Stimulated activated memory B cell treated with anti-CD40 and anti-IgM and Interleukin-4, amounts not matched to agents 10 μg/mL and 1 μg/mL and 100 μg/mL, for 72 hours (primary cell): ENCODE results near the gene RFX2.

ENCODE experiments used
- ATAC-seq: fragments of 150-1000 bp; cut with Tn5 transposase; 2 replicates; pipeline ENCODE4 v1.10.0; 2021
- H3K27ac Mint-ChIP-seq: one replicate; pipeline ENCODE4 v1.8.0; 2022; ENCODE audit warnings: mild to moderate bottlenecking, mixed read lengths
- H3K27me3 Mint-ChIP-seq: one replicate; pipeline ENCODE4 v1.8.0; 2022; ENCODE audit warnings: mixed read lengths
- H3K36me3 Mint-ChIP-seq: one replicate; pipeline ENCODE4 v1.8.0; 2022; ENCODE audit warnings: mixed read lengths
- H3K4me1 Mint-ChIP-seq: one replicate; pipeline ENCODE4 v1.8.0; 2022; ENCODE audit warnings: mixed read lengths
- H3K4me3 Mint-ChIP-seq: one replicate; pipeline ENCODE4 v1.8.0; 2022; ENCODE audit warnings: mild to moderate bottlenecking, moderate library complexity, mixed read lengths
- H3K9me3 Mint-ChIP-seq: one replicate; pipeline ENCODE4 v1.8.0; 2022; ENCODE audit warnings: mixed read lengths

The RFX2 gene

DNA sequence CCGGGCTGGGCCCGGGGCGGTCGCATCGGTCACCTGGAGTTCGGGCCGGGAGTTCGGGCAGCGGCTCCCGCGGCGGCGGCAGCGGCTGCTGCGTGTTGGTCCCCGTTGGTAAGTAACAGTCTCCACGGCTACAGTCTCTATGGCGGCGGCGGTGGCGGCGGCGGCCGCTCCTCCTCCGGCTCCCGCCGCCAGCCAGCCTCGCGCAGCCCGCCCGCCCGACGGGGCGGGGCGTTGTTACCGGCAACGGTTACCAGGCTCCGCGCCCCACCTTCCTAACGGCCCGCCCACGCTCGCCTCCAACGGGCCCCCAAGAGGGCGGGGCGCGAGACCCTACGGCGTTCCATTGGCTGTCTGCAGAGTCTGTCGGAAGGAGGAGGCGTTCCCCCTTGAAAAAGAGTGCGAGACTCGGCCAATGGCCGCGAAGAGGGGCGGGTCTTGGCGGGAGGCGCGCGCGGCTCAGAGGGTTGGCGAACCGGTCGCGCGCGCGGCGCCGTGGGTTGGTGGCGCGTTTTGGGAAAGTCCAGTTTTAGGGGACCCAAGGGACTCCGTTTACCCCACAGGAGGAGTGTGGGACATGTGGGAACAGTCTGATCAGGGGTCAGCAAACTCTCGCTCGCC lies at the start of gene RFX2:
TSS of gene RFX2 (minus strand) at position 141 of the 618 bp plus-strand sequence. CDS start 63,004 bp downstream, outside the sequence.
- H3K4me3 Mint-ChIP-seq: peak within 1 kb of the TSS; percentile 89
- peak within 1 kb of the TSS; percentile 70 for H3K27ac Mint-ChIP-seq
- ATAC-seq: peak; percentile 99
- no peaks in the 10 kb centered on the region for H3K9me3 Mint-ChIP-seq
- peaks cover 20% of the 10 kb centered on the region for H3K4me1 Mint-ChIP-seq
- no peaks in the 10 kb centered on the region for H3K36me3 Mint-ChIP-seq
- H3K27me3 Mint-ChIP-seq: peaks cover 30% of the 10 kb centered on the region

DNA sequence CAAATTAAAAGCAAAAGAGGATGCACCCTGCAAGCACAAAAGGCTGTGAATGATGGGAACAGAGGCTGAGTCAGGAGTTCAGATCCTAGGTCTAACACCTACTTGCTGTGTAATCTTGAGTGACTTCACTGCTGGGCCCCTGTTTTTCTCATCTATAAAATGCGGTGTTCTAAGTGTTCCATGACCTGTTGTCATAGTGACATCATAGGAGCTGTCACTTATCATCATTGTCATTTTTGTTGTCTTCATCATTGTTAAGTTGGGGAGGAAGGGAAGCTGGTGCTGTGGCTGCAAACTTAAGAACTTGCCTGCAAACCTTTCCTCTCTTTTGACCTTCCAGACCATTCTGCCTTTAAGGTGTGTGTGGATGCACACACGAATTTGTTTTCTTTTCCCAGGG lies 45.7 kb upstream of the RFX2 start:
- ATAC-seq: no peak
- peaks cover under 1% of the 10 kb centered on the region for H3K4me1 Mint-ChIP-seq
- H3K9me3 Mint-ChIP-seq: peaks cover 8% of the 10 kb centered on the region
- H3K27ac Mint-ChIP-seq: no peak overlapping the region
- no peaks in the 10 kb centered on the region for H3K36me3 Mint-ChIP-seq
- H3K27me3 Mint-ChIP-seq: no peaks in the 10 kb centered on the region
- H3K4me3 Mint-ChIP-seq: no peak overlapping the region

DNA sequence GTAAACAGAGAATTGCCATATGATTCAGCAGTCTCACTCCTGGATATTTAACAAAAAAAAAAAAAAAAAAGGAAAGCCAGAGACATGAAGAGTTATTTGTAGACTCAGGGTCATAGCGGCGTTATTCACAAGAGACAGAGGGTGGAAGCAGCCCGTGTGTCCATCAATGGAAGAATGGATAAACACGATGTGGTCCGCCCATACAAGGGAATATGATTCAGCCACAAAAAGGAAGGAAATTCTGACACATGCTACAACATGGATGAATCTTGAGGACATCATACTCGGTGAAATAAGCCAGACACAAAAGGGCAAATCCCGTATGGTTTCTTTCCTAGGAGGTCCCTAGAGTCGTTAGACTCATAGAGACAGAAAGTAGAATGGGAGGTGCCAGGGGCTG lies 40.0 kb upstream of the RFX2 start:
- Mint-ChIP-seq H3K27ac (no peak overlapping the region), H3K9me3 (peaks cover 7% of the 10 kb centered on the region), H3K27me3 (peaks cover 11% of the 10 kb centered on the region), H3K4me3 (no peak overlapping the region), H3K36me3 (no peaks in the 10 kb centered on the region), H3K4me1 (no peaks in the 10 kb centered on the region)
- ATAC-seq: no peak

DNA sequence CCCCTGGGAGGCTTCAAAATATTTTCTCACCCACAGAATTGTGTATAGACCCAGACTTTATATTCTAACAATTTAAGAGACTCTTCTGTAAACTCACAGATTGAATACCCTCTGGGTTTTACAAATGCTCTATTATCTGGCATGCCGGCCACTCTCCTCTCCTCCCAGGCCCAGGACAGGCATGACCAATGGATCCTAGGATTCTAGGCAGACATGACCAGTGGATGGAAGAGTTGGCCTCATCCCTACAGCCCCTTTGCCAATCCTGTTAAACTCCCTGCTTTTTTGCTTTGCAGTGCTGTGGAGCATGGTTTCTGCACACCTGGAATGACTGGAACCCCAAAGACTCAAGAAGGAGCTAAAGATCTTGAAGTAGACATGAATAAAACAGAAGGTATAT lies 30.9 kb upstream of the RFX2 start:
- H3K4me3 Mint-ChIP-seq: no peak overlapping the region
- ATAC-seq: no peak
- no peak overlapping the region for H3K27ac Mint-ChIP-seq
- no peaks in the 10 kb centered on the region for H3K36me3 Mint-ChIP-seq
- peaks cover 8% of the 10 kb centered on the region for H3K27me3 Mint-ChIP-seq
- no peaks in the 10 kb centered on the region for H3K9me3 Mint-ChIP-seq
- peaks cover 8% of the 10 kb centered on the region for H3K4me1 Mint-ChIP-seq

DNA sequence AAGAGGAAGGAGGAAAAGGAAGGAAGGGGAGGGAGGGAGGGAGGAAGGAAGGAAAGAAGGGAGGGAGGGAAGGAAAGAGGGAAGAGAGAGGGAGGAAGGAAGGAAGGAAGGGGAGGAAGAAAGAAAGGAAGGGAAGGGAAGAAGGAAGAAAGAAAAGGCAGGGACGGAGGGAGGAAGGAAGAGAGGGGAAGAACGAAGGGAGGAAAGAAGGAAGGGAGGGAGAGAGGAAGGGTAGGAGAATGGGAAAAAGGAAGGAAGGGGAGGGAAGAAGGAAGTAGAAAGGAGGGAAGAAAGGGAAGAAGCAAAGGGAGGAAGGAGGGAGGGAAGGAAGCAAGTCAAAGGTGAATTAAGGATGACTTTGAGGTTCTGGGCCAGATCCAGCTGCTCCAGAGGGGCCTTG lies 28.2 kb upstream of the RFX2 start:
- H3K4me1 Mint-ChIP-seq: peaks cover 8% of the 10 kb centered on the region
- H3K4me3 Mint-ChIP-seq: no peak overlapping the region
- no peak overlapping the region for H3K27ac Mint-ChIP-seq
- H3K36me3 Mint-ChIP-seq: no peaks in the 10 kb centered on the region
- peaks cover 8% of the 10 kb centered on the region for H3K27me3 Mint-ChIP-seq
- no peak for ATAC-seq
- no peaks in the 10 kb centered on the region for H3K9me3 Mint-ChIP-seq

DNA sequence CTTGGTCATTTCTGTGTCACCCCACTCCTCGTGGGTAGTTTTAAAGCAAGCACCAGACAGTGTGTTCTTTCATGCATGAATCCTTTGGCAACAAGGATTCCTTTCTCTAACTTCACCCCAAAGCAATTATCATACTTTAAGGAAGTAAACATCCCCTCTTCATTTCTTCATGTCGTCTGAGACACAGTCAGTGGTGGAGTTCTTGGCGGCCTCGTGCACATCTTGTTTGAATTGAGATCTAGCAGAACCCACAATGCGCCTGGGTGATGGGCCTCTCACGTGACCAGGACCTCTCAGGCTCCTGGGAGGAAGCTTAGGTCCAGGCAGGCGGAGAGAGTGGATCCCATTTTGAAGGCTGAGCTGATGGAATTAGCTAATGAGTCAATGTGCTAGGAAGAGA lies 27.8 kb upstream of the RFX2 start:
- Mint-ChIP-seq H3K9me3 (no peaks in the 10 kb centered on the region), H3K36me3 (no peaks in the 10 kb centered on the region), H3K27ac (no peak overlapping the region), H3K4me1 (peaks cover 8% of the 10 kb centered on the region), H3K27me3 (peaks cover 8% of the 10 kb centered on the region), H3K4me3 (no peak overlapping the region)
- ATAC-seq: no peak

DNA sequence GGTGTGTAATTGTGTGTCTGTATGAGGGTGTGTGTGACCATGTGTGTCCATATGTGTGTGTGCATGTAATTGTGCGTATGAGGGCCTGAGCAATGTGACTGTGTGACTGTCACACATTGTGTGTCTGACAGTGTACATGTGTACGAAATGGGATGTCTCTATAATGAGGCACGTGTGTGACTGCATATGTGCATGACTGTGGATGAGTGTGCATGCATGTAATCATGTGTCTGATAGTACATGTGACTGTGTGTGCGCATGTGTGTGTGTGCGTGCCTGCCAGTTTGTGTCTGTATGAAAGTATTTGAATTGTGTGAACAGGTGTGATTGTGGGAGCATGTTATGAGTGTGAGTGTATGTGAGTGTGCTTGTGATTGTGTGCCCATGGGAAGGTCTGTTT lies 22.9 kb upstream of the RFX2 start:
- Mint-ChIP-seq H3K4me3 (no peak overlapping the region), H3K9me3 (no peaks in the 10 kb centered on the region)
- ATAC-seq: no peak

DNA sequence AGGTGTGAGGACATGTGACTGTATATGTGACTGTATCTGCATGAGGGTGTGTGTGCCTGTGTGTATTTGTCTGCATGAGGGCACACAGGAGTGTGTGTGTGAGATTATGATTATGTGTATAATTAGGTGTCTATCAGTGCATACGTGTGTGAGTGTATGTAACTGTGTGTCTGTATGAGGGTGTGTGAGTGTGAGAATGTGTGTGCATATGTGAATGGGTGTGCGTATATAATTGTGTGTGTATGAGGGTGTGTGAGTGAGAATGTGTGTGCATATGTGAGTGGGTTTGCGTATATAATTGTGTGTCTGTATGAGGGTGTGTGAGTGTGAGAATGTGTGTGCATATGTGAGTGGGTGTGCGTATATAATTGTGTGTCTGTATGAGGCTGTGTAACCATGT lies 22.2 kb upstream of the RFX2 start:
- Mint-ChIP-seq H3K4me1 (no peaks in the 10 kb centered on the region), H3K27ac (no peak overlapping the region), H3K4me3 (no peak overlapping the region), H3K36me3 (no peaks in the 10 kb centered on the region), H3K9me3 (no peaks in the 10 kb centered on the region), H3K27me3 (no peaks in the 10 kb centered on the region)
- no peak for ATAC-seq

More for the DNA sequence above, 22.9 kb upstream of the RFX2 start:
- Mint-ChIP-seq H3K27ac (no peak overlapping the region), H3K27me3 (no peaks in the 10 kb centered on the region), H3K4me1 (peaks cover 4% of the 10 kb centered on the region), H3K36me3 (no peaks in the 10 kb centered on the region)

DNA sequence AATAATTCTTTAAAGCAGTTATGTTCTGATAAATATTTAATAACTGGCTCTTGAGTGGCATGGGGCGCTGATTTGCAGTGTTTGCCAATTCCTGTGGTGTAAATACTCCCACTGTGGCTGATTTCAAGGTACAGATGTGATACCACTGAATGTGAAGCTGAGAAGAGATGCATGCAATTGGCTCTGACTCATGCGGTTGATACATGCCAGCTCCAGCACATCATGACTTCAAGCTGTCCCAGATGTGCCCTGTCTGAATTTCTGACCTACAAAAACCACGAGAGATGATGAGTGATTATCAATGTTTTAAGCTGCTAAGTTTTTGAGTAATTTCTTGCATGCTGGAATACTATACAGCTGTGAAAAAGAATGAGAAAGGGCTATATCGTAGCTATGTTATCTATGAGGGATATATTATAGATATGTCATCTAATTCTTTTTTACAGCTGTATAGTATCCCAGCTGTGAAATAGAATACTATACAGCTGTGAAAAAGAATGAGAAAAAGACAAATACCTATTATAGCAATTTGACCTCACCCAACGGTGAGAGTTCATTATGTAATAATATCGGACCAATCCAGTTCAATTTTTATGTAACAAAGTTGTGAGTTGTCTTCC lies 17.5 kb upstream of the RFX2 start:
- no peak for ATAC-seq
- H3K9me3 Mint-ChIP-seq: no peaks in the 10 kb centered on the region
- peaks cover 7% of the 10 kb centered on the region for H3K4me1 Mint-ChIP-seq
- H3K27me3 Mint-ChIP-seq: no peaks in the 10 kb centered on the region
- H3K36me3 Mint-ChIP-seq: no peaks in the 10 kb centered on the region
- H3K27ac Mint-ChIP-seq: no peak overlapping the region
- H3K4me3 Mint-ChIP-seq: no peak overlapping the region

DNA sequence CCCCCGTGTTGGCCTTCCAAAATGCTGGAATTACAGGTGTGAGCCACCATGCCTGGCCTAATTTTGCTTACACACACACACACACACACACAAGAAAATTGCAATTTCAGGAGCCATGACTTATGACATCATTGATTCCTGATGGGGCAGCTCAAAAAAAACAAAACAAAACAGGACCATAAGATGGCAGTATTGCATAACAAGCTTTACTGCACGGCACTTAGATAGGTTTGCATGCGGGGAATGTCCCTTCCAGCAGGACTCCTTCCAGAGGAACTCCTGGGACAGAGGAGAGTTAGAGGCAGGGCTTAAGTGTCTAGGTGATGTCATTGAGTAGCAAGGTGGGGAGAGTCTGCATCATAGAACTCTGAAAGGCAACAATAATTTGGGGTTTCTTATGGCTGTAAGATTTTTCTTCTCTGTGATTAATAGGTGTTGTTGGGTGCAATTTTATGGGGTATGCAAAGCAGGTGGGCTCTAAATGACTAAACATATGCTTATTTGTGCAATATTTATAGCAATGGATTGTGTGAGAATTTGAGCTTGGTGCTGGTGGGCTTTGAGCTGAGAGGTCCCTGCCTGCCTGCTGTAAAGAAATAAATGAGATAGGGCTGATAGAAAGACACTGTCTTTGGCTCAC lies 16.2 kb upstream of the RFX2 start:
- no peaks in the 10 kb centered on the region for H3K9me3 Mint-ChIP-seq
- H3K4me3 Mint-ChIP-seq: no peak overlapping the region
- H3K36me3 Mint-ChIP-seq: no peaks in the 10 kb centered on the region
- ATAC-seq: no peak
- no peaks in the 10 kb centered on the region for H3K27me3 Mint-ChIP-seq
- H3K4me1 Mint-ChIP-seq: peaks cover 7% of the 10 kb centered on the region
- H3K27ac Mint-ChIP-seq: no peak overlapping the region

DNA sequence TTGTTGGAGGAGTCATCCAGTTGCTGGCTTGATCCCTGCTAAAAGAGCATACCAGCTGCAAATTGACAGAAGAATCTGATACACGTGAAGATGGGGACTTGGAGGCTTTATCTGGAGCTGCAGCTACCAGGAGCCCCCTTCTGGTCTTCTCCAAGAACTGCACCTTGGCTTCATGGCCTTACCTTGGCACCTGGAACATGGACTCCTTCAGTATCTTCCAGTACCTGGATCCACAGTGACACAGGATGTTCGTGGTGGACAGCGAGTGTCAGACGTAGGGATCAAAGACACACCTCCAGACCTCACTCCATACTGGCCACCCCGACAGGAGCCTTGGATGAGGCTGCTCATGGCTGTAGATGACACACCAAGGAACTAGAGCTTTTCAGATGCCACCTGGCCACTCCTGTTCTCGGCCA lies 15.3 kb upstream of the RFX2 start:
- H3K9me3 Mint-ChIP-seq: no peaks in the 10 kb centered on the region
- peaks cover 7% of the 10 kb centered on the region for H3K4me1 Mint-ChIP-seq
- peak; percentile 79 for ATAC-seq
- H3K27ac Mint-ChIP-seq: no peak overlapping the region
- no peak overlapping the region for H3K4me3 Mint-ChIP-seq
- no peaks in the 10 kb centered on the region for H3K27me3 Mint-ChIP-seq
- no peaks in the 10 kb centered on the region for H3K36me3 Mint-ChIP-seq

DNA sequence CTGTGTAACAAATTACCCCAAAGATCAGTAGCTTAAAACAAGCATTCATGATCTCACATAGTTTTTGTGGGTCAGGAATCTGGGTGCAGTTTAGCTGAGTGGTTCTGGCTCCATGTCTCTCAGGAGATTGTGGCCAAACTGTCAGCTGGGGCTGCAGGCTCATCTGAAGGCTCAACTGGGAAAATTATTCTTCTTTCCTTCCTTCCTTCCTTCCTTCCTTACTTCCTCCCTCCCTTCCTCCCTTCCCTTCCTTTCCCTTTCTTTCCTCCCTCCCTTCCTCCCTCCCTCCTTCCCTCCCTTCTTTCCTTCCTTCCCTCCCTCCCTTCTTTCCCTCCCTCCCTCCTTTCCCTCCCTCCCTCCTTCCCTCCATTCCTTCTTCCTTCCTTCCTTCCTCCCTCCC lies 8.7 kb upstream of the RFX2 start:
- H3K4me3 Mint-ChIP-seq: no peak overlapping the region
- H3K4me1 Mint-ChIP-seq: no peaks in the 10 kb centered on the region
- ATAC-seq: no peak
- peaks cover 17% of the 10 kb centered on the region for H3K36me3 Mint-ChIP-seq
- H3K27ac Mint-ChIP-seq: no peak overlapping the region
- H3K9me3 Mint-ChIP-seq: peaks cover 11% of the 10 kb centered on the region
- H3K27me3 Mint-ChIP-seq: peaks cover 15% of the 10 kb centered on the region

DNA sequence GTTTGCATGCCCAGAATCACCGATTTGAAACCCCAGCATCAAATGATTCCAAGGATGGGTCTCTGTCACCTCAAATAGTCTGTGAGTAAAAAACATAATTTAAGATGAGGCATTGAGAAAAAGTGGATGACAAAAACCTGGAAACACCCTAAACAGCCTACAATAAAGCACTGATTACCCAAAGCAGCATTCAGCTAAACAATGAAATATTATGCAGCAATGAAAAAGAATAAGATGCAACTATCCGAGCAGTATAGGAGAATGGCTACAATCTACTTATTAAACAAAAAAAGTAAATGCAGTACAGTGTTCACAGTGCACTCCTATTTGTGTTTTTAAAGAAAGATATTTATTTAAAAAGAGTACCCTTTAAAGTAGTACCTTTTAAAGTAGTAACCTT lies 7.7 kb upstream of the RFX2 start:
- no peak for ATAC-seq
- Mint-ChIP-seq H3K36me3 (peaks cover 17% of the 10 kb centered on the region), H3K4me1 (no peaks in the 10 kb centered on the region), H3K4me3 (no peak overlapping the region), H3K27ac (no peak overlapping the region), H3K9me3 (peaks cover 11% of the 10 kb centered on the region), H3K27me3 (peaks cover 15% of the 10 kb centered on the region)

DNA sequence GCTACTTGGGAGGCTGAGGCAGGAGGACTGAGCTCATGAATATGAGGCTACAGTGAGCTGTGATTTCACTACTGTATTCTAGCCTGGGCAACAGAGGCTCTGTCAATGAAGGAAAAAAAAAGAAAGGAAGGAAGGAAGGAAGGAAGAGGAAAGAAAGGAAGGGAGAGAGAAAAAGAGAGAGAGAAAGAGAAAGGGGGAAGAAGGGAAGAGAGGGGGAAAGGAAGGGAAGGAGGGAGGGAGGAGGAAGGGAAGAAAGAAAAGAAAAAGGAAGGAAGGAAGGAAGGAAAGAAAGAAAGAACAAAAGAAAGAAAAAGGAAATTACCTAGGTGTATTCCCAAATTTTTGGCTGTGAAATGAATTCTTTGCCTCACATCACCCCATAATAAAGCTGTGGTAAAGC lies 7.2 kb upstream of the RFX2 start:
- peaks cover 15% of the 10 kb centered on the region for H3K27me3 Mint-ChIP-seq
- ATAC-seq: no peak
- H3K27ac Mint-ChIP-seq: no peak overlapping the region
- no peaks in the 10 kb centered on the region for H3K4me1 Mint-ChIP-seq
- H3K9me3 Mint-ChIP-seq: peaks cover 11% of the 10 kb centered on the region
- peaks cover 17% of the 10 kb centered on the region for H3K36me3 Mint-ChIP-seq
- H3K4me3 Mint-ChIP-seq: no peak overlapping the region

DNA sequence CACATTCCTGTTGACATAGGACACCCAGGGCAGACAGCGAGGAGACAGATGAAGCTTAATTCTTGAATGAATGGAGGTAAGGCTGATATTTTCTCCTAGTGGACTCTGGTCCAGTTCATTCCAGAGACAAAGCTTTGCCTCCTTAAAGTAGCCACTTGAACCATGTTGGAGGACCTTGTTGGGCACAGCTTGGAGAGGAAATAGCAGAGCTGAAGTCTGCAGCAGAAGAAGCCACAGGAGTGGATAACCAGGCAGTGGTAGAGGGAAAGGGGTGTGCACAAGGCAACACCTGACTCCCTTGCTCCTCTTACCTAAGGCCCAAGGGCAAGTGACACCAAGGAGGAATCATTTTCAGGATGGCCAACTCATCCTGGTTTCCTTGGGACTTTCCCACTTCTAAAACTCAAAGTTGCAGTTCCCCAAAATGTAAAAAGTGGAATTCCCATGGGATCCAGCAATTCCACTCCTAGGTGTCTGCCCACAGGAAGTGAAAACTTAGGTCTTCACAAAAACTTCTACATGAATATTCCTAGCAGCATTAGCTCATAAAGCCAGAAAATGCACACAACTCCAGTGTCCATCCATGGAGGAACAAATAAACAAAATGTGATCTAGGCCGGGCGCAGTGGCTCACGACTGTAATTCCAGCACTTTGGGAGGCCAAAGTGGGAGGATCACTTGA lies 6.6 kb upstream of the RFX2 start:
- no peak for ATAC-seq
- H3K4me1 Mint-ChIP-seq: no peaks in the 10 kb centered on the region
- H3K27ac Mint-ChIP-seq: no peak overlapping the region
- no peak overlapping the region for H3K4me3 Mint-ChIP-seq
- H3K9me3 Mint-ChIP-seq: peaks cover 11% of the 10 kb centered on the region
- H3K27me3 Mint-ChIP-seq: peaks cover 15% of the 10 kb centered on the region
- H3K36me3 Mint-ChIP-seq: peaks cover 17% of the 10 kb centered on the region
